HepG2 (cell line): ENCODE measurements around the gene AP3D1. TPM values are rescaled to one million over a fixed set of nuclear protein-coding genes. Genes with fewer than 3 reads are reported as not detected.
A peak's percentile ranks its signal among the peaks of the same experiment; 100 is the strongest.

Experiments used
- DR1 ChIP-seq: sonication (generic); formaldehyde crosslinking; IDR thresholded peaks from 2 replicates; pipeline ENCODE4 v1.8.0; 2021; ENCODE audit warnings: mild to moderate bottlenecking, missing genetic modification reagents, inconsistent platforms
- HNRNPUL1 ChIP-seq: fragments of 200-400 bp; formaldehyde crosslinking; IDR thresholded peaks from 2 replicates; pipeline ENCODE4 v1.6.1; 2017; ENCODE audit warnings: low read depth, mild to moderate bottlenecking, low read length, moderate library complexity
- KAT8 ChIP-seq: IDR thresholded peaks from 2 replicates; pipeline ENCODE4 v1.6.1; 2016; ENCODE audit warnings: missing genetic modification reagents, missing compliant biosample characterization
- KDM5B ChIP-seq: sonication (generic); formaldehyde crosslinking; IDR thresholded peaks from 2 replicates; pipeline ENCODE4 v1.4.0; 2020; ENCODE audit warnings: missing genetic modification reagents, mild to moderate bottlenecking, borderline replicate concordance
- MED1 ChIP-seq: sonication (generic); formaldehyde crosslinking; IDR thresholded peaks from 2 replicates; pipeline ENCODE4 v1.4.0; 2020; ENCODE audit warnings: missing genetic modification reagents
- PHF8 ChIP-seq: sonication (generic); formaldehyde crosslinking; IDR thresholded peaks from 2 replicates; pipeline ENCODE4 v1.5.0; 2020; ENCODE audit warnings: missing genetic modification reagents
- RXRB ChIP-seq: IDR thresholded peaks from 2 replicates; pipeline ENCODE4 v1.6.1; 2016; ENCODE audit warnings: borderline replicate concordance, missing genetic modification reagents, missing compliant biosample characterization
- STAT5B ChIP-seq: sonication (generic); formaldehyde crosslinking; IDR thresholded peaks from 2 replicates; pipeline ENCODE4 v1.4.0; 2020; ENCODE audit warnings: missing genetic modification reagents
- U2AF1 ChIP-seq: fragments of 200-400 bp; formaldehyde crosslinking; optimal IDR thresholded peaks from 2 replicates; pipeline ENCODE3; 2017; ENCODE audit warnings: mild to moderate bottlenecking, low read depth, low read length
- WIZ ChIP-seq: sonication (generic); formaldehyde crosslinking; IDR thresholded peaks from 2 replicates; pipeline ENCODE4 v1.5.1; 2020; ENCODE audit warnings: mild to moderate bottlenecking, missing genetic modification reagents
- ZBTB40 ChIP-seq, 2 experiments: fragments of 450-650 bp in 1 of 2; sonication (generic) in 1 of 2; formaldehyde crosslinking in 1 of 2; IDR thresholded peaks; 2 replicates each; pipeline versions ENCODE4 v1.6.1 to v1.8.0; 2016 to 2022; ENCODE audit warnings: antibody characterized with exemption in 1 of 2, mild to moderate bottlenecking in 1 of 2, missing genetic modification reagents in 1 of 2
- ZFYVE20 ChIP-seq: sonication (generic); formaldehyde crosslinking; IDR thresholded peaks from 2 replicates; pipeline ENCODE4 v1.8.0; 2023; ENCODE audit warnings: low read depth, mild to moderate bottlenecking, moderate library complexity, missing genetic modification reagents, borderline replicate concordance
- ZMYM3 ChIP-seq: sonication (generic); formaldehyde crosslinking; IDR thresholded peaks from 2 replicates; pipeline ENCODE4 v1.5.1; 2020; ENCODE audit warnings: mild to moderate bottlenecking, missing genetic modification reagents
- ZNF574 ChIP-seq: sonication (generic); formaldehyde crosslinking; IDR thresholded peaks from 2 replicates; pipeline ENCODE4 v1.4.0; 2020; ENCODE audit warnings: missing genetic modification reagents
- ZNF639 ChIP-seq: conservative IDR thresholded peaks from 2 replicates; pipeline ENCODE4 v1.6.1; 2018; ENCODE audit warnings: missing genetic modification reagents
- ZNF709 ChIP-seq: sonication (generic); formaldehyde crosslinking; IDR thresholded peaks from 2 replicates; pipeline ENCODE4 v1.5.0; 2020; ENCODE audit warnings: mild to moderate bottlenecking, missing genetic modification reagents
- ZNF747 ChIP-seq: sonication (generic); formaldehyde crosslinking; IDR thresholded peaks from 2 replicates; pipeline ENCODE4 v1.8.1; 2023; ENCODE audit warnings: missing genetic modification reagents, mild to moderate bottlenecking, borderline replicate concordance
- polyA plus RNA-seq, 8 experiments: library from polyadenylated mRNA; depleted of rRNA in 3 of 8; stranded (reverse) in 7 of 8; unstranded in 1 of 8; fragments of >200 nt; fragmentation: Illumina TruSeq in 4 of 8; extraction: Trizol in 4 of 8; gene quantifications; 2 replicates each; pipeline versions ENCODE4 v1.2.1 to v1.2.3, GENCODE V29; 2011 to 2016; ENCODE audit warnings: low read depth in 4 of 8, missing spikeins in 1 of 8, mixed read lengths in 1 of 8; ENCODE audit not compliant: insufficient read depth in 1 of 8
- total RNA-seq, 5 experiments: library from RNA; depleted of rRNA; stranded (reverse); fragments of >200 nt; fragmentation: Illumina TruSeq; extraction: Trizol; gene quantifications; 2 replicates each; pipeline ENCODE4 v1.2.3, GENCODE V29; 2016; ENCODE audit warnings: low read depth in 1 of 5

Gene AP3D1
- total and polyA plus RNA-seq, 2 of the 13 experiments (the other 11 are each of a cell fraction or from before 2014, with no cell fraction given), result 68.0 to 82.6 TPM

GRCh38 chr19:2096034-2096479, 55.3 kb downstream of the AP3D1 start, which contains the start of gene MOB3A (continued):
- TF ChIP-seq ZBTB40 (IDR thresholded peaks at IDR 0.05) (no peak), ZBTB40 (CRISPR knock-in tag; IDR thresholded peaks at IDR 0.05) (peak; percentile 81), ZNF639 (peak; percentile 92), KAT8 (CRISPR knock-in tag) (peak; percentile 72), ZNF709 (CRISPR knock-in tag) (peak; percentile 37; the same call in 1 of the 2 replicates), ZFYVE20 (CRISPR knock-in tag) (no peak), DR1 (CRISPR knock-in tag) (no peak), KDM5B (CRISPR knock-in tag) (peak; percentile 90), ZNF574 (CRISPR knock-in tag) (peak; percentile 92), U2AF1 (no peak), ZNF747 (CRISPR knock-in tag) (peak; percentile 72; the same call in 1 of the 2 replicates), HNRNPUL1 (no peak), ZMYM3 (CRISPR knock-in tag) (peak; percentile 84), PHF8 (CRISPR knock-in tag) (peak; percentile 73; the same call in 1 of the 2 replicates), RXRB (CRISPR knock-in tag) (peak; percentile 49; the same call in 1 of the 2 replicates), WIZ (0 out of 2 replicates have a peak, but pooled peaks have one; percentile 58), MED1 (CRISPR knock-in tag) (peak; percentile 71), STAT5B (CRISPR knock-in tag) (0 out of 2 replicates have a peak, but pooled peaks have one; percentile 27)
